GM06990 (cell line): ENCODE results near the gene CNNM2.

Experiments
- DNase-seq: peaks from one replicate; pipeline ENCODE4 v3.0.0-alpha.2; 2011; ENCODE audit not compliant: insufficient read length; ENCODE audit errors: extremely low read depth
- H3K27me3 ChIP-seq: replicated peaks from 2 replicates; pipeline ENCODE4 v1.6.0; 2011; ENCODE audit warnings: low read length; ENCODE audit not compliant: control insufficient read depth, insufficient read depth
- H3K36me3 ChIP-seq: 2 replicates; pipeline ENCODE4 v1.5.1; 2011; ENCODE audit warnings: low read length; ENCODE audit not compliant: control insufficient read depth, insufficient read depth
- H3K4me3 ChIP-seq: replicated peaks from 2 replicates; pipeline ENCODE4 v1.5.1; 2011; ENCODE audit warnings: low read depth, mild to moderate bottlenecking, control low read depth, low read length
- CTCF ChIP-seq: IDR thresholded peaks from 2 replicates; pipeline ENCODE4 v1.5.1; 2011; ENCODE audit warnings: low read length, control low read depth, mild to moderate bottlenecking, inconsistent platforms; ENCODE audit not compliant: insufficient read depth, poor library complexity, severe bottlenecking

CNNM2 gene

DNA sequence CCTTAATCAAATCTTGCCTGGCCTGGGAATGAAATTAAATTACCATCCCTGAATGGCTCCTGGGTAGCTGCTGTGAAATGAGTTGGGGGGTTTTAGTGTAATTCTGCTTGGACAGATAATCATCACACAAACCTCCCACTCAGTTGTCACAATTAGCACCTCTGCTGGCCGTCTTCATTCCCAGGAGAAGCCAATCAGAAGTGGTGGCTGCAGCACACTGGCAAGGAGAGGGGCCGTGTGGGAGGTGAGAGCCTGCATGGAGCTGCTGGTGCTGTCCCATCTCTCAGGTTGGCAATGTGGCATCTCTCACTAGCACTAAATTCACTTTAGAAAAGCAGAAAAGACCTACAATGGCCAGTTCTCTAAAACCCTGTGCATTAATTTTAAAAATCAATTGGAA, 182.5 kb downstream of the CNNM2 start:
- H3K36me3 ChIP-seq: peaks cover 9% of the 10 kb centered on the region
- TF ChIP-seq CTCF: no peak
- H3K4me3 ChIP-seq: no peak overlapping the region
- no peak for DNase-seq
- H3K27me3 ChIP-seq: no peaks in the 10 kb centered on the region

- DNase-seq: no peak
- no peak overlapping the region for H3K4me3 ChIP-seq
- no peak for TF ChIP-seq CTCF
- H3K36me3 ChIP-seq: peaks cover 9% of the 10 kb centered on the region
- no peaks in the 10 kb centered on the region for H3K27me3 ChIP-seq
Measured at GRCh38 chr10:103102195-103102594, 184.1 kb downstream of the CNNM2 start.

- TF ChIP-seq CTCF: no peak
- Histone ChIP-seq H3K4me3 (no peak overlapping the region), H3K27me3 (no peaks in the 10 kb centered on the region), H3K36me3 (peaks cover 9% of the 10 kb centered on the region)
- no peak for DNase-seq
Measured at GRCh38 chr10:103103989-103104388, 185.9 kb downstream of the CNNM2 start.

GRCh38 chr10:103104721-103105120, 186.6 kb downstream of the CNNM2 start:
- Histone ChIP-seq H3K36me3 (peaks cover 7% of the 10 kb centered on the region), H3K27me3 (no peaks in the 10 kb centered on the region), H3K4me3 (no peak overlapping the region)
- no peak for DNase-seq
- TF ChIP-seq CTCF: no peak

DNA sequence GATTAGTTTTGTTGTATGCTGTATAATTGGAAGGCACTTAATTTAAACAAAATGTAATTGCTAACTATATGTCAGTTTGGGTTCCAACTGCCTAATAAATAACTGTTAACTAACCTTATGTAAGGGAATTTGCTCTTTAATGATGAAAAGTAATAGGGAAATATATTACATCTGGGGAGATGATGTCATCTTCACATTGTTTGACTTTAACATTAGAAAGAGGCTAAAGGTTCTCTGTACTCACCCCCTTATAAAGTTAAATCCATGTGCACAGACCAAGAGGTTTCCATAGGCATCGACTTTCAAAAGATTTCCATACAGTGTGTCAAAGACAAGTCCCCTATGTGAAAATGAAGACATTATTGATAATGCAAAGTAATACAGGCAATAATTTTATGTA, 187.4 kb downstream of the CNNM2 start:
- Histone ChIP-seq H3K4me3 (no peak overlapping the region), H3K27me3 (no peaks in the 10 kb centered on the region), H3K36me3 (peaks cover 7% of the 10 kb centered on the region)
- TF ChIP-seq CTCF: no peak
- DNase-seq: no peak

DNA sequence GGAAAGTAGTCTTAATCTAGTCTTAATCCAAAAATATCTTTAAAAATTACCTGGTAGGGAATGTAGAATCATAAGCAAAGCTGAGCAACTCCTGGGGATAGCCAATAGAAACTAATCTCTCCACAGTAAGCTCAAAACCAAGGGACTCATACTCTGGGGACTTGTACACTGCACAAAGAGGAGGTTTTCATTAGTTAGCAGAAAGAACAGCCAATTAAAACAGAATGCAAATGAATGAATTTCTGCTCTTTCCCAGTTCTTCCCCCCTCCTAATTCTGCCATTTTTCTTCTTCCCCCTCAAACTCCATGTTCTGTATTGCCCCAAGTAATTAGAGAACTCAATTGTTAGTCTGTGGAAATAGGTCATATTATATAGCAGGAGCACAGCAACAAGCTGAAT, 188.4 kb downstream of the CNNM2 start:
- Histone ChIP-seq H3K27me3 (no peaks in the 10 kb centered on the region), H3K4me3 (no peak overlapping the region), H3K36me3 (peaks cover 5% of the 10 kb centered on the region)
- DNase-seq: no peak
- no peak for TF ChIP-seq CTCF
